ENCODE results near the gene MAP2K2. TPM values are rescaled to one million over a fixed set of nuclear protein-coding genes. Genes with fewer than 3 reads are reported as not detected.

MAP2K2 gene
- polyA plus RNA-seq, 2 of the 4 experiments (the other 2 are of a cell fraction), result 41.7 to 115 TPM

DNA sequence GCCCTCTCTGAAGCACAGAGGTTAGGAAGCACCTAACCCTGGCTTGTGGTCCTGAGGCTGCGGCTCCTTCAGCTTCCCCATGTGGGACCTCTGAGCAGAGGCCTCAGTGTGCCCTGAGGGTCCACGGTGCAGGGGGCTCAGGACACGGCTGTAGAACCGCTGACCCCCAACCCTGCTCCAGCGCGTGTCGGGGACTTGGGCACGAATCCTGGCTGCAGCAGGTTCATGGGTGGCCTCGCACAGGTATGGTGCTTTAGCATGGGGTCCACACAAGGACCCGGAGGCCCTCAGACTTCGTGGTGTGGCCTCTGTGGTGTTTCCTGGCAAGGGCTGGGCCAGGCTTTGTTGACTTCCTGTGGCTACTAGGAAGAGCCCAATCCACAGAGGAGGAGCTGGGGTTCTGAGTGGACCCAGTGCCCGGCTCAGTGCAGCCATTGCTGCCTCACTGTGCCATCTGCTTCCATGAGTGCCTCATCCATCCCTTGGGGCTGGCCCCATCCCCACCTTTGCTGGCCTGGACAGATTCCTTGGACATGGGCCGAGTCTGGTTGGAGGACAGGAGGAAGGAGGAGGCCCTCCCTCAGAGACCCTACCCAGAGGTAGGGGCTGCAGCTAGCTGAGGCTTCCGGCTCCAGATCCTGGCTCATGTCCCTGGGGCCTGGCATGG is 81.7 kb downstream of the MAP2K2 start:
- Histone ChIP-seq H3K27ac (no peak overlapping the region), H3K4me1 (no peaks in the 10 kb centered on the region), H3K4me3 (no peak overlapping the region), H3K9me3 (no peaks in the 10 kb centered on the region), H3K4me2 (no peak overlapping the region)
- FAIRE-seq, result no peak
- ChIA-PET CTCF (no interaction called here), POLR2A (no interaction called here)
- peak in 1 of 2 experiments; percentile 15; a peak in 4 of 6 replicates for ATAC-seq
- 92% methylated on average over 5 of the region's 14 CpGs for WGBS (ENCODE audit: missing lambda C conversion rate)
- TF ChIP-seq HOXB13 (CRISPR knock-in tag; IDR thresholded peaks at IDR 0.05; ENCODE audit: low read depth), result no peak
- no peak for TF ChIP-seq ZNF302 (CRISPR knock-in tag; IDR thresholded peaks at IDR 0.05)
- TF ChIP-seq MAZ (IDR thresholded peaks at IDR 0.05; ENCODE audit: borderline replicate concordance, low read depth, low read length), result no peak
- no peak for TF ChIP-seq FOSL2 (IDR thresholded peaks at IDR 0.05)
- no peak for TF ChIP-seq FOSL2 (CRISPR knock-in tag; IDR thresholded peaks at IDR 0.05)
- TF ChIP-seq, protein P1, sequence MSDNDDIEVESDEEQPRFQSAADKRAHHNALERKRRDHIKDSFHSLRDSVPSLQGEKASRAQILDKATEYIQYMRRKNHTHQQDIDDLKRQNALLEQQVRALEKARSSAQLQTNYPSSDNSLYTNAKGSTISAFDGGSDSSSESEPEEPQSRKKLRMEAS (IDR thresholded peaks at IDR 0.05), result no peak
- TF ChIP-seq CHD4 (IDR thresholded peaks at IDR 0.05; ENCODE audit: borderline replicate concordance), result no peak
- no peak for TF ChIP-seq NR3C1 (IDR thresholded peaks at IDR 0.05)
- TF ChIP-seq KDM5A (IDR thresholded peaks at IDR 0.05), result no peak
- no peak for TF ChIP-seq TFCP2L1 (CRISPR knock-in tag; IDR thresholded peaks at IDR 0.05)
- no peak for TF ChIP-seq GATA3 (IDR thresholded peaks at IDR 0.05; ENCODE audit: borderline replicate concordance)
- no peak for TF ChIP-seq JUNB (IDR thresholded peaks at IDR 0.05)
- TF ChIP-seq, protein P2, sequence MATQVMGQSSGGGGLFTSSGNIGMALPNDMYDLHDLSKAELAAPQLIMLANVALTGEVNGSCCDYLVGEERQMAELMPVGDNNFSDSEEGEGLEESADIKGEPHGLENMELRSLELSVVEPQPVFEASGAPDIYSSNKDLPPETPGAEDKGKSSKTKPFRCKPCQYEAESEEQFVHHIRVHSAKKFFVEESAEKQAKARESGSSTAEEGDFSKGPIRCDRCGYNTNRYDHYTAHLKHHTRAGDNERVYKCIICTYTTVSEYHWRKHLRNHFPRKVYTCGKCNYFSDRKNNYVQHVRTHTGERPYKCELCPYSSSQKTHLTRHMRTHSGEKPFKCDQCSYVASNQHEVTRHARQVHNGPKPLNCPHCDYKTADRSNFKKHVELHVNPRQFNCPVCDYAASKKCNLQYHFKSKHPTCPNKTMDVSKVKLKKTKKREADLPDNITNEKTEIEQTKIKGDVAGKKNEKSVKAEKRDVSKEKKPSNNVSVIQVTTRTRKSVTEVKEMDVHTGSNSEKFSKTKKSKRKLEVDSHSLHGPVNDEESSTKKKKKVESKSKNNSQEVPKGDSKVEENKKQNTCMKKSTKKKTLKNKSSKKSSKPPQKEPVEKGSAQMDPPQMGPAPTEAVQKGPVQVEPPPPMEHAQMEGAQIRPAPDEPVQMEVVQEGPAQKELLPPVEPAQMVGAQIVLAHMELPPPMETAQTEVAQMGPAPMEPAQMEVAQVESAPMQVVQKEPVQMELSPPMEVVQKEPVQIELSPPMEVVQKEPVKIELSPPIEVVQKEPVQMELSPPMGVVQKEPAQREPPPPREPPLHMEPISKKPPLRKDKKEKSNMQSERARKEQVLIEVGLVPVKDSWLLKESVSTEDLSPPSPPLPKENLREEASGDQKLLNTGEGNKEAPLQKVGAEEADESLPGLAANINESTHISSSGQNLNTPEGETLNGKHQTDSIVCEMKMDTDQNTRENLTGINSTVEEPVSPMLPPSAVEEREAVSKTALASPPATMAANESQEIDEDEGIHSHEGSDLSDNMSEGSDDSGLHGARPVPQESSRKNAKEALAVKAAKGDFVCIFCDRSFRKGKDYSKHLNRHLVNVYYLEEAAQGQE (IDR thresholded peaks at IDR 0.05), result no peak
- TF ChIP-seq, protein P3, sequence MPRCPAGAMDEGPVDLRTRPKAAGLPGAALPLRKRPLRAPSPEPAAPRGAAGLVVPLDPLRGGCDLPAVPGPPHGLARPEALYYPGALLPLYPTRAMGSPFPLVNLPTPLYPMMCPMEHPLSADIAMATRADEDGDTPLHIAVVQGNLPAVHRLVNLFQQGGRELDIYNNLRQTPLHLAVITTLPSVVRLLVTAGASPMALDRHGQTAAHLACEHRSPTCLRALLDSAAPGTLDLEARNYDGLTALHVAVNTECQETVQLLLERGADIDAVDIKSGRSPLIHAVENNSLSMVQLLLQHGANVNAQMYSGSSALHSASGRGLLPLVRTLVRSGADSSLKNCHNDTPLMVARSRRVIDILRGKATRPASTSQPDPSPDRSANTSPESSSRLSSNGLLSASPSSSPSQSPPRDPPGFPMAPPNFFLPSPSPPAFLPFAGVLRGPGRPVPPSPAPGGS (IDR thresholded peaks at IDR 0.05), result no peak
- no peak for TF ChIP-seq EP300 (IDR thresholded peaks at IDR 0.05)
- TF ChIP-seq RCOR1 (IDR thresholded peaks at IDR 0.05; ENCODE audit: low read depth, low read length), result no peak
- no peak for TF ChIP-seq RAD21 (conservative IDR thresholded peaks at IDR 0.05 in 1 of 2, IDR thresholded peaks at IDR 0.05 in 1 of 2)
- no peak for TF ChIP-seq MAFK (IDR thresholded peaks at IDR 0.05; ENCODE audit: partially characterized antibody)
- TF ChIP-seq TP53 (CRISPR knock-in tag; IDR thresholded peaks at IDR 0.05), result no peak
- TF ChIP-seq NFE2L2 (conservative IDR thresholded peaks at IDR 0.05; ENCODE audit: low read length), result no peak
- no peak for TF ChIP-seq ZC3H11A (IDR thresholded peaks at IDR 0.05)
- DNase-seq (ENCODE audit: low read depth in 1 of 2, low spot score in 1 of 2), result no peak

Small RNA genes lying within 50 kb of the gene (small RNA-seq; reads per million reads assigned to genes)
- 0 reads per million in 6 experiments for gene RF00017

Other genes with a start within 250 kb of the MAP2K2 start
- gene ATCAY, start 243.4 kb downstream of the MAP2K2 start, polyA plus RNA-seq (2011; rRNA removed), result 0.04 and 0.06 TPM in 2 replicates
- 0.03 to 0.24 TPM in 2 of 3 replicates, not detected in the other for gene ATCAY, start 243.4 kb downstream of the MAP2K2 start, polyA plus RNA-seq (2017; fragmentation: RNase III; extraction: RNeasy Plus Mini Kit Qiagen cat#74134 plus additional on column Dnase treatment)
- not detected in 2 replicates for gene NMRK2, start 191.1 kb downstream of the MAP2K2 start, polyA plus RNA-seq (2011; rRNA removed)
- gene NMRK2, start 191.1 kb downstream of the MAP2K2 start, polyA plus RNA-seq (2017; fragmentation: RNase III; extraction: RNeasy Plus Mini Kit Qiagen cat#74134 plus additional on column Dnase treatment), result not detected in 3 replicates
- 30.4 and 33.0 TPM in 2 replicates for gene DAPK3, start 153.0 kb downstream of the MAP2K2 start, polyA plus RNA-seq (2011; rRNA removed)
- 54.7 to 61.8 TPM (median 54.9 TPM) in 3 replicates for gene DAPK3, start 153.0 kb downstream of the MAP2K2 start, polyA plus RNA-seq (2017; fragmentation: RNase III; extraction: RNeasy Plus Mini Kit Qiagen cat#74134 plus additional on column Dnase treatment)
- 526 and 680 TPM in 2 replicates for gene EEF2, start 138.7 kb downstream of the MAP2K2 start, polyA plus RNA-seq (2011; rRNA removed)
- 971 to 1,113 TPM (median 999 TPM) in 3 replicates for gene EEF2, start 138.7 kb downstream of the MAP2K2 start, polyA plus RNA-seq (2017; fragmentation: RNase III; extraction: RNeasy Plus Mini Kit Qiagen cat#74134 plus additional on column Dnase treatment)
- gene PIAS4, start 116.4 kb downstream of the MAP2K2 start, polyA plus RNA-seq (2011; rRNA removed), result 4.5 and 5.2 TPM in 2 replicates
- gene PIAS4, start 116.4 kb downstream of the MAP2K2 start, polyA plus RNA-seq (2017; fragmentation: RNase III; extraction: RNeasy Plus Mini Kit Qiagen cat#74134 plus additional on column Dnase treatment), result 10.6 to 12.8 TPM (median 11.3 TPM) in 3 replicates
- gene ZBTB7A, start 57.2 kb downstream of the MAP2K2 start, polyA plus RNA-seq (2011; rRNA removed), result 2.2 and 2.3 TPM in 2 replicates
- 10.2 to 11.6 TPM (median 11.4 TPM) in 3 replicates for gene ZBTB7A, start 57.2 kb downstream of the MAP2K2 start, polyA plus RNA-seq (2017; fragmentation: RNase III; extraction: RNeasy Plus Mini Kit Qiagen cat#74134 plus additional on column Dnase treatment)
- gene CREB3L3, start 29.5 kb upstream of the MAP2K2 start, polyA plus RNA-seq (2011; rRNA removed), result 0.05 and 0.07 TPM in 2 replicates
- 0.05 to 0.20 TPM (median 0.08 TPM) in 3 replicates for gene CREB3L3, start 29.5 kb upstream of the MAP2K2 start, polyA plus RNA-seq (2017; fragmentation: RNase III; extraction: RNeasy Plus Mini Kit Qiagen cat#74134 plus additional on column Dnase treatment)
- 10.2 and 11.7 TPM in 2 replicates for gene SIRT6, start 58.4 kb upstream of the MAP2K2 start, polyA plus RNA-seq (2011; rRNA removed)
- 20.2 to 22.6 TPM (median 21.6 TPM) in 3 replicates for gene SIRT6, start 58.4 kb upstream of the MAP2K2 start, polyA plus RNA-seq (2017; fragmentation: RNase III; extraction: RNeasy Plus Mini Kit Qiagen cat#74134 plus additional on column Dnase treatment)
- gene ANKRD24, start 58.6 kb upstream of the MAP2K2 start, polyA plus RNA-seq (2011; rRNA removed), result 0.12 and 0.28 TPM in 2 replicates
- gene ANKRD24, start 58.6 kb upstream of the MAP2K2 start, polyA plus RNA-seq (2017; fragmentation: RNase III; extraction: RNeasy Plus Mini Kit Qiagen cat#74134 plus additional on column Dnase treatment), result 0.28 to 0.54 TPM (median 0.36 TPM) in 3 replicates
- gene EBI3, start 105.4 kb upstream of the MAP2K2 start, polyA plus RNA-seq (2011; rRNA removed), result 1.1 and 1.4 TPM in 2 replicates
- gene EBI3, start 105.4 kb upstream of the MAP2K2 start, polyA plus RNA-seq (2017; fragmentation: RNase III; extraction: RNeasy Plus Mini Kit Qiagen cat#74134 plus additional on column Dnase treatment), result 3.1 to 3.6 TPM (median 3.3 TPM) in 3 replicates
- 11.4 and 12.3 TPM in 2 replicates for gene YJU2, start 123.0 kb upstream of the MAP2K2 start, polyA plus RNA-seq (2011; rRNA removed)
- 14.9 to 18.0 TPM (median 16.5 TPM) in 3 replicates for gene YJU2, start 123.0 kb upstream of the MAP2K2 start, polyA plus RNA-seq (2017; fragmentation: RNase III; extraction: RNeasy Plus Mini Kit Qiagen cat#74134 plus additional on column Dnase treatment)
- gene SHD, start 155.1 kb upstream of the MAP2K2 start, polyA plus RNA-seq (2011; rRNA removed), result 0.08 and 0.29 TPM in 2 replicates
- gene SHD, start 155.1 kb upstream of the MAP2K2 start, polyA plus RNA-seq (2017; fragmentation: RNase III; extraction: RNeasy Plus Mini Kit Qiagen cat#74134 plus additional on column Dnase treatment), result 0.29 to 0.38 TPM in 2 of 3 replicates, not detected in the other
- not detected in 2 replicates for gene TMIGD2, start 178.3 kb upstream of the MAP2K2 start, polyA plus RNA-seq (2011; rRNA removed)
- gene TMIGD2, start 178.3 kb upstream of the MAP2K2 start, polyA plus RNA-seq (2017; fragmentation: RNase III; extraction: RNeasy Plus Mini Kit Qiagen cat#74134 plus additional on column Dnase treatment), result not detected in 3 replicates
- gene FSD1, start 180.5 kb upstream of the MAP2K2 start, polyA plus RNA-seq (2011; rRNA removed), result 3.3 and 3.5 TPM in 2 replicates
- gene FSD1, start 180.5 kb upstream of the MAP2K2 start, polyA plus RNA-seq (2017; fragmentation: RNase III; extraction: RNeasy Plus Mini Kit Qiagen cat#74134 plus additional on column Dnase treatment), result 10.4 to 13.2 TPM (median 12.8 TPM) in 3 replicates
- gene STAP2, start 214.7 kb upstream of the MAP2K2 start, polyA plus RNA-seq (2011; rRNA removed), result 0.19 and 0.25 TPM in 2 replicates
- gene STAP2, start 214.7 kb upstream of the MAP2K2 start, polyA plus RNA-seq (2017; fragmentation: RNase III; extraction: RNeasy Plus Mini Kit Qiagen cat#74134 plus additional on column Dnase treatment), result 0.29 TPM in 1 of 3 replicates, not detected in the others
- 3.5 and 4.0 TPM in 2 replicates for gene MPND, start 219.4 kb upstream of the MAP2K2 start, polyA plus RNA-seq (2011; rRNA removed)
- 11.4 to 15.2 TPM (median 14.5 TPM) in 3 replicates for gene MPND, start 219.4 kb upstream of the MAP2K2 start, polyA plus RNA-seq (2017; fragmentation: RNase III; extraction: RNeasy Plus Mini Kit Qiagen cat#74134 plus additional on column Dnase treatment)

All from A549 (cell line).